K562 (cell line): Measurements from ENCODE around the gene BMI1. TPM values are rescaled to one million over a fixed set of nuclear protein-coding genes. Genes with fewer than 3 reads are reported as not detected.
A peak's percentile ranks its signal among the peaks of the same experiment; 100 is the strongest.

Source experiments
- AFF1 ChIP-seq, 2 experiments: fragments of 450-650 bp; IDR thresholded peaks; 2 replicates each; pipeline ENCODE4 v1.6.1; 2018; ENCODE audit warnings: mild to moderate bottlenecking in 2 of 2, low read depth in 1 of 2; ENCODE audit not compliant: partially characterized antibody in 2 of 2
- CEBPG ChIP-seq, 3 experiments: fragments of 200-800 bp in 1 of 3; sonication (Bioruptor generic) in 1 of 3; sonication (generic) in 1 of 3; formaldehyde crosslinking in 1 of 3; IDR thresholded peaks in 2 of 3; conservative IDR thresholded peaks in 1 of 3; 2 replicates each; pipeline versions ENCODE4 v1.6.1 to v1.8.0; 2016 to 2022; ENCODE audit warnings: missing compliant biosample characterization in 2 of 3, missing genetic modification characterization in 2 of 3, mild to moderate bottlenecking in 1 of 3, missing genetic modification reagents in 1 of 3
- HDAC6 ChIP-seq: IDR thresholded peaks from 2 replicates; pipeline ENCODE4 v1.6.1; 2012; ENCODE audit warnings: low read depth, mild to moderate bottlenecking, control low read depth, inconsistent platforms, low read length, moderate library complexity
- HOMEZ ChIP-seq: fragments of 250-450 bp; sonication (Bioruptor Pico); IDR thresholded peaks from 2 replicates; pipeline ENCODE4 v1.4.0; 2020; ENCODE audit warnings: mild to moderate bottlenecking, moderate library complexity
- MCM2 ChIP-seq: fragments of 450-650 bp; IDR thresholded peaks from 2 replicates; pipeline ENCODE4 v1.6.1; 2017; ENCODE audit warnings: low read depth, mild to moderate bottlenecking
- RBM15 ChIP-seq: fragments of 200-400 bp; formaldehyde crosslinking; IDR thresholded peaks from 2 replicates; pipeline ENCODE4 v1.6.1; 2018; ENCODE audit warnings: mild to moderate bottlenecking, low read length, moderate library complexity; ENCODE audit not compliant: insufficient read depth
- RNF219 ChIP-seq: fragments of 250-450 bp; sonication (Bioruptor Pico); IDR thresholded peaks from 2 replicates; pipeline ENCODE4 v1.5.0; 2022; ENCODE audit warnings: mild to moderate bottlenecking
- SIRT6 ChIP-seq: IDR thresholded peaks from one replicate; pipeline ENCODE4 v1.6.1; 2012; ENCODE audit warnings: low read depth, mild to moderate bottlenecking, control low read depth, inconsistent platforms, low read length, moderate library complexity
- YBX1 ChIP-seq: fragments of 450-650 bp; IDR thresholded peaks from 2 replicates; pipeline ENCODE4 v1.7.1; 2016; ENCODE audit warnings: mild to moderate bottlenecking
- ZBTB33 ChIP-seq: sonication (generic); formaldehyde crosslinking; IDR thresholded peaks from 2 replicates; pipeline ENCODE4 v1.8.1; 2023; ENCODE audit warnings: mild to moderate bottlenecking, missing genetic modification reagents
- ZBTB9 ChIP-seq: fragments of 450-650 bp; formaldehyde crosslinking; IDR thresholded peaks from 2 replicates; pipeline ENCODE4 v1.4.0; 2020; ENCODE audit warnings: mild to moderate bottlenecking, moderate library complexity
- ZFP1 ChIP-seq: fragments of 450-650 bp; formaldehyde crosslinking; IDR thresholded peaks from 2 replicates; pipeline ENCODE4 v1.4.0; 2020; ENCODE audit warnings: mild to moderate bottlenecking, mixed read lengths
- polyA plus RNA-seq, 8 experiments: library from polyadenylated mRNA; depleted of rRNA in 4 of 8; stranded (reverse) in 5 of 8; unstranded in 3 of 8; fragments of >200 nt; fragmentation: Nextera tagmentation in 2 of 8; fragmentation: Illumina TruSeq in 1 of 8; extraction: Ambion mirVana in 2 of 8; extraction: Trizol in 1 of 8; gene quantifications; 2 replicates each; pipeline versions ENCODE4 v1.2.1 to v1.2.3, GENCODE V29; 2011 to 2014; ENCODE audit warnings: inconsistent platforms in 1 of 8, missing spikeins in 1 of 8
- total RNA-seq, 7 experiments: library from RNA; depleted of rRNA in 6 of 7; stranded (reverse); fragments of >200 nt in 6 of 7; fragmentation: Illumina TruSeq in 2 of 7; extraction: Trizol in 2 of 7; gene quantifications; 2 replicates each; pipeline versions ENCODE4 v1.2.1 to v1.2.3, GENCODE V29; 2011 to 2021; ENCODE audit warnings: low replicate concordance in 1 of 7

The BMI1 gene
- total and polyA plus RNA-seq, 9 of the 15 experiments (the other 6 are each of a cell fraction or from before 2014, with no cell fraction given), result 21.4 to 103 (median 70.8) TPM

GRCh38 chr10:22340329-22341189 is 19.7 kb downstream of the BMI1 start (continued):
- TF ChIP-seq ZBTB33 (CRISPR knock-in tag) (0 out of 2 replicates have a peak, but pooled peaks have one; percentile 31), YBX1 (no peak), AFF1 (IDR thresholded peaks at IDR 0.05; ENCODE audit: low read depth in 1 of 2, partially characterized antibody in 2 of 2) (peak in 1 of 2 experiments; percentile 17), MCM2 (no peak), CEBPG (CRISPR knock-in tag; IDR thresholded peaks at IDR 0.05) (no peak), CEBPG (tag; conservative IDR thresholded peaks at IDR 0.05 in 1 of 2, IDR thresholded peaks at IDR 0.05 in 1 of 2) (no peak), HDAC6 (no peak), RBM15 (no peak), ZFP1 (CRISPR knock-in tag) (no peak), RNF219 (CRISPR knock-in tag) (no peak), HOMEZ (no peak), SIRT6 (no peak), ZBTB9 (CRISPR knock-in tag) (0 out of 2 replicates have a peak, but pooled peaks have one; percentile 61)
